ENCODE measurements around the gene ATG16L2.
"Not testable (repeated sequence)": the region's sequence is repeated elsewhere in the genome, so short reads cannot be mapped to it uniquely, and the experiment has no call there.

Gene ATG16L2

GRCh38 chr11:72850832-72851231 lies 36.6 kb downstream of the ATG16L2 start:
- DNase-seq = no peak

GRCh38 chr11:72851726-72852125 lies 37.5 kb downstream of the ATG16L2 start:
- no peak for DNase-seq

GRCh38 chr11:72856065-72856464 lies 41.9 kb downstream of the ATG16L2 start:
- DNase-seq = no peak

- DNase-seq = no peak
Observed at GRCh38 chr11:72856551-72857345, 42.5 kb downstream of the ATG16L2 start.

GRCh38 chr11:72858267-72858666 lies 44.1 kb downstream of the ATG16L2 start:
- not testable (repeated sequence) for DNase-seq

- DNase-seq = no peak
Observed at GRCh38 chr11:72859126-72859525, 44.9 kb downstream of the ATG16L2 start.

- DNase-seq = no peak
Observed at GRCh38 chr11:72860010-72860409, 45.8 kb downstream of the ATG16L2 start.

- no peak for DNase-seq
Observed at GRCh38 chr11:72860592-72860991, 46.4 kb downstream of the ATG16L2 start.

GRCh38 chr11:72863091-72863490 lies 48.9 kb downstream of the ATG16L2 start:
- no peak for DNase-seq

- no peak for DNase-seq
Observed at GRCh38 chr11:72863916-72864315, 49.7 kb downstream of the ATG16L2 start.

GRCh38 chr11:72864702-72865655 lies 50.8 kb downstream of the ATG16L2 start:
- DNase-seq = no peak

- no peak for DNase-seq
Observed at GRCh38 chr11:72867970-72868369, 53.8 kb downstream of the ATG16L2 start.

GRCh38 chr11:72869831-72870230 lies 55.6 kb downstream of the ATG16L2 start:
- no peak for DNase-seq

GRCh38 chr11:72871119-72871518 lies 56.9 kb downstream of the ATG16L2 start:
- no peak for DNase-seq

GRCh38 chr11:72872012-72872411 lies 57.8 kb downstream of the ATG16L2 start:
- no peak for DNase-seq

GRCh38 chr11:72875736-72876135 lies 61.5 kb downstream of the ATG16L2 start:
- no peak for DNase-seq

- no peak for DNase-seq
Observed at GRCh38 chr11:72876147-72876546, 61.9 kb downstream of the ATG16L2 start.

Data from stimulated activated CD8-positive, alpha-beta memory T cell treated with anti-CD3 and anti-CD28 coated beads, Interleukin-4, amount 100 ng/mL, for 48 hours (primary cell).